HAP-1 (cell line): Measurements from ENCODE around the gene ZNF146.
"Not testable (repeated sequence)": the region's sequence is repeated elsewhere in the genome, so short reads cannot be mapped to it uniquely, and the experiment has no call there.

Source experiments
- DNase-seq, 2 experiments: peaks; one replicate each; pipeline ENCODE4 v3.0.0-alpha.2; 2016 to 2020; ENCODE audit warnings: low spot score in 2 of 2
- H3K27me3 ChIP-seq: fragments of 250-450 bp; sonication (Bioruptor Pico); 2 replicates; pipeline ENCODE4 v1.5.1; 2020; ENCODE audit warnings: low read depth, mild to moderate bottlenecking, moderate library complexity
- H3K36me3 ChIP-seq: fragments of 250-450 bp; sonication (Bioruptor Pico); replicated peaks from 2 replicates; pipeline ENCODE4 v1.5.1; 2020; ENCODE audit warnings: mild to moderate bottlenecking
- H3K4me1 ChIP-seq: fragments of 250-450 bp; sonication (Bioruptor Pico); 2 replicates; pipeline ENCODE4 v1.5.1; 2020; ENCODE audit warnings: mild to moderate bottlenecking
- H3K4me3 ChIP-seq: fragments of 250-450 bp; sonication (Bioruptor Pico); 2 replicates; pipeline ENCODE4 v1.5.1; 2020; ENCODE audit warnings: mild to moderate bottlenecking, moderate library complexity
- H3K9me3 ChIP-seq: fragments of 250-450 bp; sonication (Bioruptor Pico); 2 replicates; pipeline ENCODE4 v1.5.1; 2020; ENCODE audit warnings: mild to moderate bottlenecking, moderate library complexity
- in situ Hi-C: fragments of 300-500 bp; cut with MboI; formaldehyde crosslinking; loops from 3 replicates; pipeline ENCODE4 v1.14.3; 2020; ENCODE audit warnings: low sequenced_read_pairs, inconsistent platforms, mixed read lengths

ZNF146 gene

DNA sequence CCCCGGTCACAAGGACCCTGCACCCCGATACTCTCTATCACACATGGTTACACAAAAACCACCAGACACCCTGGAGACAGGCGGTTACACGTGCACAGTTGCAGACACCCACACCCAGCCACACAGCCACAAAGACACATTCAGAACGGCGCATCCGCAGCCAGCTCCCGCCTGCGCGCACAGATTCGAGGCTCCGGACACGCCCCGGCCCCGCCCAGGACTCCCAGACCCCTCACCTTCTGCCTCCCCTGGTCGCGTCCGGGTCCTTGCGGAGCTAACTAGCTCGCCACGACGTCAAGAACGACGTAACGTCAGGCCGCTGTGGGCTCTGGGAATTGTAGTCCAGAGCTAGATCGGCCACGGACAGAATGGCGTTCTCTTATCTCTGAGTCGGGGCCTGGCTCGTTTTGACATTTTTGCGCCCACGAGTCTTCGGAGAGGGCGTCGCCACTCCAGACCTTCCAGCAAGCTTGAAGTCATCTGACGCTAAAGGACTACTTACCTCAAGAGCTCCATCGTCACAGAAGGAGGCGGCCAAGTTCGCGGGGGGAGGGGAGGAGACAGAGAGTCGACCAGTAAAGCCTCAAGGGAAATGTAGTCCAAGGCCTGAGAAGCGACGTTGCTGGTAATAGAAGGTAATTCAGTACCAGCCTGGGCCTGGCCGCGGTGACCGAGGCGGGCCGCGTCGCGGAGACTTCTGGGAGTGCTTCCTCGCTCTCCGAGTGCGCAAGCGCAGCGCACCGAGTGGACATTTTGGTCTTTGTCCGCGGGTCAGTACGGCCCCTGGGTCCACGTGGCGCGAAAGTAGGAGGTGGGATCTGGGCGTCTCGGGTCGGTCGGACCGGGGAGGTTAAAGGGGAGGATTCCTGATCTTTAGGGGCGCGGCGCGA is at the start of gene ZNF146, which contains the start of gene ZNF565:
Gene ZNF146 (plus strand): TSS at position 721 of the 890 bp plus-strand sequence. CDS start 21,335 bp downstream, outside the sequence.
Gene ZNF565 (minus strand): TSS at position 280 of the 890 bp plus-strand sequence. CDS start 12,680 bp downstream, outside the sequence.
- in situ Hi-C loops, result no loop called here
- Histone ChIP-seq H3K27me3 (no peaks in the 10 kb centered on the region), H3K4me1 (peaks cover 4% of the 10 kb centered on the region), H3K36me3 (peaks cover 18% of the 10 kb centered on the region), H3K4me3 (peak within 1 kb of the TSS; percentile 59), H3K9me3 (no peaks in the 10 kb centered on the region; the same call in 1 of the 2 replicates)
- peak; percentile 97 to 99 for DNase-seq

DNA sequence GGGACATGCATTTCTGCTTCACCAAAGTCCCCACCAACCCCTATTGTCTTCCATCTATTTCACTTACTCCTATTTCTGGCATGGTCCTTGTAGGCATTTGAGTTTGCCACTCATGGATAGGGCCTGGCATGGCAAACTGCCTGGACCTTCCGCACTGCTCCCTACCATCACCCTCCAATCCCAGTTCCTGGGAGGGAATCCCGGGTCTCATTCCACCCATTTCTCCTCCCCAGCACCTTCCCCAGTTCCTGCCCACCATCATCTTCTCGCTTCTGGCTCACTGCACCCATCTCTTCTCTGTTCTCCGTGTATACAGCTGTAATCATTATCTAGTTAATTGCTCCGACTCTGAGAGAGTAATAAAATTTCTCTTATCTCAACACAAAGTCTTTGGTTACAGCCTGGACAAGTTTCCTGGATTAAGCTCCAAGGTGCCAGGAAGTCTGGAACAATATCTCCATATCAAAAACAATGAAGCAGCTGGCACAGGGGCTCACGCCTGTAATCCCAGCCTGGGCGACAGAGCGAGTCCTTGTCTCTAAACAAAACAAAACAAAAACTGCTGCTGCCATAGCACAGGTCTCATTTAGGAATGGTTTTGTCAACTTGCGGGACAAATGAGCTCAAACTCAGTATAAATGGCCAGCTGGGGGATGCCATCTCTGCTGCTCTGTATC is 45.7 kb upstream of the ZNF146 start:
- Histone ChIP-seq H3K9me3 (no peaks in the 10 kb centered on the region), H3K4me1 (peaks cover 9% of the 10 kb centered on the region), H3K4me3 (no peak overlapping the region), H3K36me3 (no peaks in the 10 kb centered on the region), H3K27me3 (no peaks in the 10 kb centered on the region)
- in situ Hi-C loops, result no loop called here
- DNase-seq, result peak; percentile 73 to 80

DNA sequence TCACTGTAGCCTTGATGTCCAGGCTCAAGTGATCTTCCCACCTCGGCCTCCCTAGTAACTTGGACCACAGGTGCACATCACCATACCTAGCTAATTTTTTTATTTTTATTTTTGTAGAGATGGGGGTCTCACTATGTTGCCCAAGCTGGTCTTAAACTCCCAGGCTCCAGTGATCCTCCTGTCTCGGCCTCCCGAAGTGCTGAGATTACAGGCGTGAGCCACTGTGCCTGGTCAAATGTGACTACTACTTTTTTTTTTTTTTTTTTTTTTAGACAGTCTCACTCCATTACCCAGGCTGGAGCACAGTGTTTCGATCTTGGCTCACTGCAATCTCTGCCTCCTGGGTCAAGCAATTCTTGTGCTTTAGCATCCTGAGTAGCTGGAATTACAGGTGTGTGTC is 42.1 kb upstream of the ZNF146 start:
- Histone ChIP-seq H3K36me3 (no peaks in the 10 kb centered on the region), H3K9me3 (0 out of 2 replicates have a peak, but pooled peaks cover 4% of the 10 kb centered on the region), H3K27me3 (no peaks in the 10 kb centered on the region), H3K4me1 (peaks cover 9% of the 10 kb centered on the region), H3K4me3 (no peak overlapping the region)
- in situ Hi-C loops, result loop anchor here (5.0 kb wide), 1 partner anchor 46 kb away; no protein-coding TSS in a partner anchor
- no peak for DNase-seq

DNA sequence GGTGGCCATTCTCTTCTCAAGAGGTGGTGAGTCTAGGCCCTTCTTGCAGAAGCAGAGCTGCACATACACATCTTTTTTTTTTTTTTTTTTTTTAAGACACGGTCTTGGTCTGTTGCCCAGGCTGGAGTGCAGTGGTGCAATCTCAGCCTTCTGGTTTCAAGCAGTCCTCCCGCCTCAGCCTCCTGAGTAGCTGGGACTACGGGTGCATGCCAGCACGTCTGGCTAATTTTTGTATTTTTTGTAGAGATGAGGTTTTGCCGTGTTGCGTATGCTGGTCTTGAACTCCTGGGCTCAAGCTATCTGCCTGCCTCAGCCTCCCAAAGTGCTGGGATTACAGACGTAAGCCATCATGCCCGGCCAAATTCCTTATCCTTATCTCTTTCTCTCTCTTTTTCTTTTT is 41.1 kb upstream of the ZNF146 start:
- peaks cover 11% of the 10 kb centered on the region for H3K4me1 ChIP-seq
- not testable (repeated sequence) for H3K9me3 ChIP-seq, H3K4me3 ChIP-seq, DNase-seq, H3K36me3 ChIP-seq, H3K27me3 ChIP-seq
- in situ Hi-C loops, result loop anchor here (5.0 kb wide), 1 partner anchor 47 kb away; no protein-coding TSS in a partner anchor

DNA sequence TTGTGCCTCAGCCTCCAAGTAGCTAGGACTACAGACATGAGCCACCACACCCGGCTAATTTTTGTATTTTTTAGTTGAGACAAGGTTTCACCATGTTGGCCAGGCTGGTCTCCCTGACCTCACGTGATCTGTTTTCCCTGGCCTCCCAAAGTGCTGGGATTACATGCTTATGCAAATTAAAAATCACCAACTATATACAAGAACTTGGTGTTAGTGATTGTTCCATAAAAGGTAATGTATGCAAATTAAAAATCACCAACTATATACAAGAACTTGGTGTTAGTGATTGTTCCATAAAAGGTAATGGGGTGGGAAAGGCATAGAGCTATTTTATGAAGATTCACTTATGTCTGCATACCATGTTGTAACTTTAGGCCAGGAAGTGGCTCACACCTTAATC is 35.8 kb upstream of the ZNF146 start:
- DNase-seq, in situ Hi-C loops, H3K4me1 ChIP-seq: not testable (repeated sequence)

DNA sequence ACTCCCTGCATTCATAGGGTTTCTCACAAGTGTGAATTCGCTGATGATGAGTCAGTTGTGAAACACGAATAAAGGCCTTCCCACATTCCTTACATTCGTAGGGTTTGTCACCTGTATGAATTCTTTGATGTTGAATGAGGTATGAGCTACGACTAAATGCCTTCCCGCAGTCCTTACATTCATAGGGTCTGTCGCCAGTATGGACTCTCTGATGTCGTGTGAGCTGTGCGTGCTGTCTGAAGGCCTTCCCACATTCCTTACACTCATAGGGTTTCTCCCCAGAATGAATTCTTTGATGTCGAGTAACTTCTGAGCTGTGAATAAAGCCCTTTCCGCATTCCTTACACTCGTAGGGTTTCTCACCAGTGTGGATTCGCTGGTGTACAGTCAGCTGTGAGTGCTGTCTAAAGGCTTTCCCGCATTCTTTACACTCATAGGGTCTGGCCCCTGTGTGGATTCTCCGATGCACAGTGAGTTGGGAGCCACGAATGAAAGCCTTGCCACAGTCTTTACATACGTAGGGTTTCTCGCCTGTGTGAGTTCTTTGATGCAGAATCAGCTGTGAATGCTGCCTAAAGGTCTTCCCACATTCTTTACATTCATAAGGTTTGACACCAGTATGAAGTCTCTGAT is 32.2 kb upstream of the ZNF146 start:
- no peak overlapping the region for H3K4me3 ChIP-seq
- no peaks in the 10 kb centered on the region for H3K27me3 ChIP-seq
- no peaks in the 10 kb centered on the region; the same call in 1 of the 2 replicates for H3K9me3 ChIP-seq
- H3K36me3 ChIP-seq, result peaks cover 4% of the 10 kb centered on the region; the same call in 1 of the 2 replicates
- in situ Hi-C loops, result no loop called here
- DNase-seq, result no peak
- H3K4me1 ChIP-seq, result peaks cover 6% of the 10 kb centered on the region; the same call in 1 of the 2 replicates

More for the DNA sequence above, 35.8 kb upstream of the ZNF146 start:
- not testable (repeated sequence) for H3K9me3 ChIP-seq, H3K27me3 ChIP-seq, H3K4me3 ChIP-seq, H3K36me3 ChIP-seq

DNA sequence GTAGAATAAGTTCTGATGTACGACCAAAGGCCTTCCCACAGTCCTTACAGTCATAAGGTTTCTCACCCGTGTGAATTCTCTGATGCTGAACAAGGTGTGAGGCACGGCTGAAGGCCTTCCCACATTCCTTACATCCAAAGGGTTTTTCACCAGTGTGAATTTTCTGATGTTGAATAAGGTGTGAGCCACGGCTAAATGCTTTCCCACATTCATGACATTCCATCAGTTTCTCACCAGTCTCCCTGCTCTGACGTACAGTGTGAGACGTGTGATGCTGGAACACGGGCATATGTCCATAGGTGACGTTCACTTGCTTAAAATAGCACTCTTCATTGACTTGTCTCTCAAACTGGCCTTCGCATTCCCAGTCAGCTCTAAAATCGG is 31.7 kb upstream of the ZNF146 start:
- no peak for DNase-seq
- no peaks in the 10 kb centered on the region; the same call in 1 of the 2 replicates for H3K9me3 ChIP-seq
- peaks cover 6% of the 10 kb centered on the region; the same call in 1 of the 2 replicates for H3K4me1 ChIP-seq
- in situ Hi-C loops, result no loop called here
- peaks cover 4% of the 10 kb centered on the region; the same call in 1 of the 2 replicates for H3K36me3 ChIP-seq
- H3K4me3 ChIP-seq, result no peak overlapping the region
- H3K27me3 ChIP-seq, result no peaks in the 10 kb centered on the region

DNA sequence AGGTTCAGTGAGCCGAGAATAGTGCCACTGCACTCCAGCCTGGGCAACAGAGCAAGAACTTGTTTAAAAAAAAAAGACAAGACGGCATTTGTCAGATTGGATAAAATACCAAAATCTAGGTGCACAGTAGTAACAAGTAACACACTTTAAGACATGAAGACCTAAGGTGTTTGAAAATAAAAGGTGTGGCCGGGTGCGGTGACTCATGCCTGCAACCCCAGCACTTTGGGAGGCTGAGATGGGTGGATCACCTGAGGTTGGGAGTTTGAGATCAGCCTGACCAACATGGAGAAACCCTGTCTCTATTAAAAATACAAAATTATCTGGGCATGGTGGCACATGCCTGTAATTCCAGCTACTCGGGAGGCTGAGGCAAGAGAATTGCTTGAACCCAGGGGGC is 28.2 kb upstream of the ZNF146 start:
- in situ Hi-C loops, H3K4me1 ChIP-seq, H3K36me3 ChIP-seq, DNase-seq, H3K4me3 ChIP-seq, H3K27me3 ChIP-seq, H3K9me3 ChIP-seq: not testable (repeated sequence)

DNA sequence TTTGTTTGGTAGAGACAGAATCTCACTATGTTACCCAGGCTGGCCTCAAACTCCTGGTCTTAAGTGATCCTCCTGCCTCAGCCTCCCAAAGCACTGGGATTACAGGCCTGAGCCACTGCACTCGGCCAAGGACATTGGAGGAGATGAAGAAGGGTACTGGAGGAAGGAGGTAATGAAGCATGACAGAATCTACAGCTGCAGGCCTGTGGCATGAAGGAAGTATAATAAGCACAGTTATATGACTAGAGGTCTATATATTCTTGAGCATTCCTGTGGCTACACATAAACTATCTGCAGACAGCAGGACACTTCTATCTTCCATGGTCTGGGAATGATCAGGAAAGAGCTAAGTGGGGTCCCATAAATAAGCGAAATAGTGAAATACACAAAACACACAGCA is 18.7 kb upstream of the ZNF146 start:
- in situ Hi-C loops, result no loop called here
- DNase-seq, result no peak
- Histone ChIP-seq H3K9me3 (no peaks in the 10 kb centered on the region), H3K4me1 (peaks cover 3% of the 10 kb centered on the region), H3K27me3 (no peaks in the 10 kb centered on the region), H3K36me3 (no peaks in the 10 kb centered on the region), H3K4me3 (no peak overlapping the region)

DNA sequence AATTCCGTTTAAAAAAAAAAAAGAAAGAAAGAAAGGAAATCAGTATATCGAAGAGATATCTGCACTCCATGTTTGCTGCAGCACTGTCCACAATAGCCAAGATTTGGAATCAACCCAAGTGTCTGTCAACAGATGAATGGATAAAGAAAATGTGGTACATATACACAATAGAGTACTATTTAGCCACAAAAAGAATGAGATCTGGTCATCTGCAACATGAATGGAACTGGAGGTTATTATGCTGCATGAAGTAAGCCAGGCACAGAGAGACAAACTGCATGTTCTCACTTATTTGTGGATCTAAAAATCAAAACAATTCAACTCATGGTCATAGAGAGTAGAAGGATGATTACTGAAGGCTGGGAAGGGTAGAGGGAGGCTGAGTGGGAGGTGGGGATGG is 16.8 kb upstream of the ZNF146 start:
- H3K4me3 ChIP-seq, result no peak overlapping the region
- no peaks in the 10 kb centered on the region for H3K27me3 ChIP-seq
- in situ Hi-C loops, result no loop called here
- no peaks in the 10 kb centered on the region for H3K9me3 ChIP-seq
- H3K36me3 ChIP-seq, result no peaks in the 10 kb centered on the region
- peaks cover 3% of the 10 kb centered on the region for H3K4me1 ChIP-seq
- peak; percentile 26 to 55 for DNase-seq

DNA sequence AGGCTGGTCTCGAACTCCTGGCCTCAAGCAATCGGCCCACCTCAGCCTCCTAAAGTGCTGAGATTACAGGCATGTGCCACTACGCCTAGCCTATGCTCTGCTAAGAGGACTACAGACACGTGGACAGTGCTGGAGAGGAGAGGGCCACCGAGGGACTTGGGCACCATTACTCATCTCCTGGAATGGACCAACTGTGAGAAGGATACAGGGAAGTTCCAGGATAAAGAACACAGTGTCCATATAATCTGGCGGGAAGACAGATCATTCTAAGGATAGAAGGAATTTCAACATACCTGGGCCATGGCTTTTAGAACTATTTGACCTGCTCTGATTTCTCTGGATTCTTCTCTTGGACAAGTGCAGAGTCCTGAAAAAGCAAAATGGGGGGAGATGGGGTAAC is 13.2 kb upstream of the ZNF146 start:
- H3K4me3 ChIP-seq, result no peak overlapping the region
- DNase-seq, result no peak
- no peaks in the 10 kb centered on the region for H3K27me3 ChIP-seq
- peaks cover 3% of the 10 kb centered on the region for H3K4me1 ChIP-seq
- in situ Hi-C loops, result no loop called here
- H3K9me3 ChIP-seq, result no peaks in the 10 kb centered on the region
- H3K36me3 ChIP-seq, result no peaks in the 10 kb centered on the region

DNA sequence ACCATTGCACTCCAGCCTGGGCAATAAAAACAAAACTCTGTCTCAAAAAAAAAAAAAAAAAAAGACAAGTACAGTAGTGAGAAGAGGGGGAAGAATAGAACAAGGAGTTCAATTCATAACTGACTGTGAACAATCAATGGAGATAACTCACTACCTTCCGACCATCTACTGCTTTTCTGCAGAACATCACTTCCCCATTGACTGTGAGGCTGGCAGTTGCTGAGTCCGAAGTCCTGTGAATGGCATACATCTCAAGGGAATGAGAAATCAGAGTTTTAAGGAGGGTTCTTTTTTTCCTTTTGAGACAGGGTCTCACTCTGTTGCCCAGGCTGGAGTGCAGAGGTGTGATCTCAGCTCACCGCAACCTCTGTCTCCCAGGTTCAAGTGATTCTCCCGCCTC is 11.6 kb upstream of the ZNF146 start:
- H3K4me3 ChIP-seq, result no peak overlapping the region
- in situ Hi-C loops, result no loop called here
- no peaks in the 10 kb centered on the region for H3K36me3 ChIP-seq
- no peaks in the 10 kb centered on the region for H3K27me3 ChIP-seq
- peaks cover 2% of the 10 kb centered on the region for H3K4me1 ChIP-seq
- DNase-seq, result no peak
- H3K9me3 ChIP-seq, result no peaks in the 10 kb centered on the region

DNA sequence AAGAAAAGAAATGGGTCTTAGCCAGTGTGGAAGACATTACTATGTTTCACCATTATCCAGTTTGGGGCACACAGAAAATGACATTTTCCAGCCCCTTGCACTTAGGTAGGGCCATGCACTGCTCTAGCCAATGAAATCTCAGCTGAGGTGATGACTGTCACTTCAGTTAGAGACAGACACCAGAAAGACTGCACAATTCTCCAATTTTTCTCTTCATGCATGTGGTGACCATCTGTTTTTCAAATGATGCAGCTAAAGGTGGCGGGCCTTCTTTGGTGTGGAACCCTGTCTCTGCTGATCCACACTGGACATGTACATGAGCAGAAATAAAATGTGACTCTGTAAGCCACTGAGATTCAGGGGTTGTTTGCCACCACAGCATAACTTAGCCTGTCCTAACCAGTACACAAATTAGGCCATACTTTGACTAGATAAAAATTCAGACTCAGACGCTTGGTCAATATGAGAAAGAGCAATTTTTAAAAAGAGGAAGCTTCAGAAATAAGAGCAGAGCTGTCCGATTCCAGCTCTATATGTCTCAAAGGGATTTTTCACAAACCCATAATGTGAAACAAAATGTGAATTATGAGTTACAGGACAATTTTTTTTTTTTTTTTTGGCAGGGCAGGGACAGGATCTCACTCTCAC is 7.2 kb upstream of the ZNF146 start:
- Histone ChIP-seq H3K36me3 (no peaks in the 10 kb centered on the region), H3K27me3 (no peaks in the 10 kb centered on the region), H3K4me1 (no peaks in the 10 kb centered on the region), H3K4me3 (no peak overlapping the region), H3K9me3 (no peaks in the 10 kb centered on the region)
- in situ Hi-C loops, result no loop called here
- no peak for DNase-seq
